HepG2 (cell line): ENCODE results near the gene LYPD3. TPM values are rescaled to one million over a fixed set of nuclear protein-coding genes. Genes with fewer than 3 reads are reported as not detected.

Experiments
- ADNP ChIP-seq: sonication (generic); formaldehyde crosslinking; IDR thresholded peaks from 2 replicates; pipeline ENCODE4 v1.4.0; 2020; ENCODE audit warnings: missing genetic modification reagents
- CBX2 ChIP-seq, 2 experiments: fragments of 200-600 bp in 1 of 2; sonication (generic); formaldehyde crosslinking in 1 of 2; IDR thresholded peaks; 2 replicates each; pipeline versions ENCODE4 v1.7.0 to v1.8.1; 2018 to 2022; ENCODE audit warnings: low read depth in 2 of 2, low read length in 1 of 2, mild to moderate bottlenecking in 1 of 2, missing genetic modification reagents in 1 of 2
- HMGXB4 ChIP-seq, 2 experiments: sonication (generic) in 1 of 2; formaldehyde crosslinking in 1 of 2; IDR thresholded peaks; 2 replicates each; pipeline versions ENCODE4 v1.4.0 to v1.6.1; 2018 to 2020; ENCODE audit warnings: missing genetic modification reagents in 2 of 2, borderline replicate concordance in 1 of 2, low read depth in 1 of 2, mild to moderate bottlenecking in 1 of 2, missing biosample characterization in 1 of 2
- NFKBIZ ChIP-seq: IDR thresholded peaks from 2 replicates; pipeline ENCODE4 v1.6.1; 2018; ENCODE audit warnings: missing genetic modification reagents, missing compliant biosample characterization
- RORA ChIP-seq: sonication (generic); formaldehyde crosslinking; IDR thresholded peaks from 2 replicates; pipeline ENCODE4 v1.5.0; 2020; ENCODE audit warnings: mild to moderate bottlenecking, missing genetic modification reagents, moderate library complexity
- SIN3A ChIP-seq: IDR thresholded peaks from 2 replicates; pipeline ENCODE4 v1.6.1; 2011; ENCODE audit warnings: low read depth, mild to moderate bottlenecking, control low read depth, low read length, borderline replicate concordance
- SNAI1 ChIP-seq: sonication (generic); formaldehyde crosslinking; IDR thresholded peaks from 2 replicates; pipeline ENCODE4 v1.5.0; 2020; ENCODE audit warnings: mild to moderate bottlenecking, missing genetic modification reagents, borderline replicate concordance
- SOX13 ChIP-seq, 3 experiments: fragments of 450-650 bp in 1 of 3; sonication (generic) in 1 of 3; formaldehyde crosslinking in 1 of 3; IDR thresholded peaks in 2 of 3; conservative IDR thresholded peaks in 1 of 3; 2 replicates each; pipeline versions ENCODE4 v1.5.0 to v1.6.1; 2016 to 2020; ENCODE audit warnings: antibody characterized with exemption in 1 of 3, mild to moderate bottlenecking in 1 of 3, missing compliant biosample characterization in 1 of 3, missing genetic modification reagents in 1 of 3, moderate library complexity in 1 of 3
- ZBTB25 ChIP-seq: IDR thresholded peaks from 2 replicates; pipeline ENCODE4 v1.6.1; 2018; ENCODE audit warnings: missing genetic modification reagents
- ZBTB34 ChIP-seq: sonication (generic); formaldehyde crosslinking; IDR thresholded peaks from 2 replicates; pipeline ENCODE4 v1.8.0; 2022; ENCODE audit warnings: mild to moderate bottlenecking, missing genetic modification reagents
- ZHX1 ChIP-seq: sonication (generic); formaldehyde crosslinking; IDR thresholded peaks from 2 replicates; pipeline ENCODE4 v1.8.1; 2022; ENCODE audit warnings: low read depth, mild to moderate bottlenecking, missing genetic modification reagents
- ZMYM4 ChIP-seq: sonication (generic); formaldehyde crosslinking; IDR thresholded peaks from 2 replicates; pipeline ENCODE4 v1.8.1; 2023; ENCODE audit warnings: mild to moderate bottlenecking, missing genetic modification reagents
- ZNF225 ChIP-seq: sonication (generic); formaldehyde crosslinking; IDR thresholded peaks from 2 replicates; pipeline ENCODE4 v1.4.0; 2020; ENCODE audit warnings: mild to moderate bottlenecking, missing genetic modification reagents
- ZSCAN21 ChIP-seq: sonication (generic); formaldehyde crosslinking; IDR thresholded peaks from 2 replicates; pipeline ENCODE4 v1.8.0; 2022; ENCODE audit warnings: mild to moderate bottlenecking, missing genetic modification reagents, moderate library complexity, borderline replicate concordance
- polyA plus RNA-seq, 8 experiments: library from polyadenylated mRNA; depleted of rRNA in 3 of 8; stranded (reverse) in 7 of 8; unstranded in 1 of 8; fragments of >200 nt; fragmentation: Illumina TruSeq in 4 of 8; extraction: Trizol in 4 of 8; gene quantifications; 2 replicates each; pipeline versions ENCODE4 v1.2.1 to v1.2.3, GENCODE V29; 2011 to 2016; ENCODE audit warnings: low read depth in 4 of 8, missing spikeins in 1 of 8, mixed read lengths in 1 of 8; ENCODE audit not compliant: insufficient read depth in 1 of 8
- total RNA-seq, 5 experiments: library from RNA; depleted of rRNA; stranded (reverse); fragments of >200 nt; fragmentation: Illumina TruSeq; extraction: Trizol; gene quantifications; 2 replicates each; pipeline ENCODE4 v1.2.3, GENCODE V29; 2016; ENCODE audit warnings: low read depth in 1 of 5

Gene LYPD3
- total and polyA plus RNA-seq, 2 of the 13 experiments (the other 11 are each of a cell fraction or from before 2014, with no cell fraction given) = 0.51 to 1.5 TPM

- TF ChIP-seq ZBTB34 (CRISPR knock-in tag) (no peak), ZSCAN21 (CRISPR knock-in tag) (0 out of 2 replicates have a peak, but pooled peaks have one; percentile 9), NFKBIZ (CRISPR knock-in tag) (no peak), RORA (no peak), ZMYM4 (CRISPR knock-in tag) (0 out of 2 replicates have a peak, but pooled peaks have one; percentile 3), CBX2 (IDR thresholded peaks at IDR 0.05; ENCODE audit: low read depth, low read length) (no peak), CBX2 (CRISPR knock-in tag; IDR thresholded peaks at IDR 0.05; ENCODE audit: low read depth) (no peak), HMGXB4 (CRISPR knock-in tag; IDR thresholded peaks at IDR 0.05; ENCODE audit: borderline replicate concordance in 1 of 2, low read depth in 1 of 2) (peak; percentile 78 to 86; a peak in 3 of 4 replicates), SIN3A (peak; percentile 64; the same call in 1 of the 2 replicates), SOX13 (IDR thresholded peaks at IDR 0.05) (no peak), SOX13 (CRISPR knock-in tag; conservative IDR thresholded peaks at IDR 0.05 in 1 of 2, IDR thresholded peaks at IDR 0.05 in 1 of 2) (0 out of 4 replicates have a peak, but pooled peaks of 1 of the 2 experiments have one; percentile 9), ZNF225 (CRISPR knock-in tag) (0 out of 2 replicates have a peak, but pooled peaks have one; percentile 39), ZBTB25 (no peak), ADNP (no peak), ZHX1 (CRISPR knock-in tag) (peak; percentile 16; the same call in 1 of the 2 replicates), SNAI1 (peak; percentile 76)
Measured at GRCh38 chr19:43503501-43504425, 38.4 kb upstream of the LYPD3 start (continued).
